ENCODE data around the gene ATP2C2.

The ATP2C2 gene

DNA sequence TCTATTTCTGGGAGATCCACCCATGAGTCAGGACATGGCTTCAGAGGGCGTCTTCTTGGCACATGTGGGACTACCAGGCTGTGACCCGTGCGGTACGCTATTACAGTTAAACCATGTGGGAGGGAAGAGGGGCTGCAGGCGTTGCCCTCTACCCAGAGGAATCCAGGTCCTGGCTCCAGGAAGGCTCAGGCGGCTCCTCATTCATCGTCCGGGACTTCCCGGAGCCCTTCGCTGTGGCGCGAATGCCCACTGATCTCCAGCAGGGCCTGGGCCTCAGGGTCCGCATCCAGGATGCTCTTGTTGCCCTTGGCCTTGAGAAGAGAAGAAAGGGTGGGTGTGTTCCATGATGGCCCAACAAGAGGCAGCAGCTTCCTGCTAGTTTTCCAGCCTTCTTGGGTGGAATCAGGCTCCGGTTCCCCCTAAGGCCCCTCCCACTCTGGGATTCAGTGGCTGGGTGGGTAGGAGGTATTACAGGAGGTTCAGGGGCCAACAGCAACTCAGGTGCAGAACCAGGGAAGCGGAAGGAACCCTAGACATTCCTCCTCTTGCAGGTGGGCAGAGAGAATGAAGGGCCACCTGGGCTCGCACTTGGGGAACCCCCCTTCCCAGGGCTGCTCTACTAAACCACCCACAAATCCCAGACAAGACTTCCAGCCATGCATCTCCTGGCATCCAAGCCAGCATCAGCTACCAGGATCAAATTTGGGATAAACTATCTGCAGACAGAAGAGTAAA lies 111.5 kb downstream of the ATP2C2 start:
- no peak for DNase-seq

DNA sequence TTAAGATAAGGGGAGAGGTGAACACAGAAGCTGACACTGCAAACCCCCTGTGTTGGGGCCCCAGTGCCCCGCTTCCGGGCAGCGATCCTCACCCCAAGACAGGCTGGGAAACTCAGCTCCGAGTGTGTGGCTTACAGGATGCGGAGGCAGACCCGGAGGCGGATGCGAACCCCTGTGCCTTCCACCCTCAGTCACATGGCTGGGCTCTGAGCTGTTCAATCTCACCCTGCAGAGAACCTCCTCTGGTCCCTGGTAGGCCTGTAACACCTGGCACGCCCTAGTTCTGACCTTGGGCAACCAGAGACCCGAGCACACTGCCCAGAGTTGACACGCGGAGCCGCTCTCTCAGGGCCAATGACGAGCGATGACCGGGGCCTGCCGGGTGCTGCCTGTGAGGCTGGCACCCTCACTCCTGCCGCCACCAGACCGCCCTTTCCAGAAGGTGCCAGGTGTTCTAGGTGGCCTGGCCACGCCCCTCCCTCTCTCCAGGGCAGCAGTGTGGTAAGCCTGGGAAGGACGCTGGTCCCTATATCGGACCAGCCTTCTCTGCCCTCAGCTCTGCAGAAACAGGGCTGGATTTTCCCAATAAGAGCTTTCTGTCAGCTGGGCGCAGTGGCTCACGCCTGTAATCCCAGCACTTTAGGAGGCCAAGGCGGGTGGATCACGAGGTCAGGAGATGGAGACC lies 112.9 kb downstream of the ATP2C2 start:
- DNase-seq = no peak

DNA sequence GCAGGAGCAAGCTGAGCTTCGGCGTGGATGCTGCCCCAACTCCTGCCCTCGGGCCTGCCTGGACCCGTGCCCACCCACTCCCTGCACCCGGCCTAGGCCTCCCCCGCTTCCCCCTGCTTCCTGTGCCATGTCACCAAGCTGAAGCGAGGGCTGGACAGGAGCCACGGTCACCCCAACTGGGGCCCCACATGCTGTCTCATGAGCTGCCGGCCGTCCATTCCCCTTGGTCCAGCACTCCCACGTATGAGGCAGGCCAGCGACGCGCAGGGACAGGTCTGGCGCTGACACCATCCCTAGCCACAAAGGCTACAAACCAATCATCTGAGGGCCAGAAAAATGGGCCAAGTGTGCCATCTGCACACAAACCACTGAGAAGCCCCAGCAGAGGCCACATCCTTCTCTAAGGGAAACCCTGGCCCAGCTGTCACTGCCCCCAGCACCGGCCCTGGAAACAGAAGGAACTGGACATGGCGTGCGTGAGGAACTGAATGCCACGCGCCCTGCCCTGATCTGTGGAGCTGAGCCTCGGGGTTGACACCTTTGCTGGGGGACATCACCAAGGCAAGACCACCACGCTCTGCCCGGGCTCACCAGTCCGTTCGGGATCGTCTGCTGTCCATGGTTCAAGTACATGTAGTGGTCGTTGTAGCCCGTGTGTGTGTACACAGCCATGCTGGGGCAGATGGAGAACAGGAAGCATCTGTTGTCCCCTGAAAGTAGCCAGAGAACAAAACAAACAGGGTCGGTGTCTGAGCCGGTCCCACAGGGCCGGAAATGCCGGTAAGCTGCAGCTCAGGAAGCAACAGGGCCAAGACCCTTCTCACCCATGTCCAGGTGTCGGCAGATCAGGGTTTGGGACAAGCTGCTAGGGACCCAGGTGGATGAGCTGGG lies 113.9 kb downstream of the ATP2C2 start:
- DNase-seq = no peak

DNA sequence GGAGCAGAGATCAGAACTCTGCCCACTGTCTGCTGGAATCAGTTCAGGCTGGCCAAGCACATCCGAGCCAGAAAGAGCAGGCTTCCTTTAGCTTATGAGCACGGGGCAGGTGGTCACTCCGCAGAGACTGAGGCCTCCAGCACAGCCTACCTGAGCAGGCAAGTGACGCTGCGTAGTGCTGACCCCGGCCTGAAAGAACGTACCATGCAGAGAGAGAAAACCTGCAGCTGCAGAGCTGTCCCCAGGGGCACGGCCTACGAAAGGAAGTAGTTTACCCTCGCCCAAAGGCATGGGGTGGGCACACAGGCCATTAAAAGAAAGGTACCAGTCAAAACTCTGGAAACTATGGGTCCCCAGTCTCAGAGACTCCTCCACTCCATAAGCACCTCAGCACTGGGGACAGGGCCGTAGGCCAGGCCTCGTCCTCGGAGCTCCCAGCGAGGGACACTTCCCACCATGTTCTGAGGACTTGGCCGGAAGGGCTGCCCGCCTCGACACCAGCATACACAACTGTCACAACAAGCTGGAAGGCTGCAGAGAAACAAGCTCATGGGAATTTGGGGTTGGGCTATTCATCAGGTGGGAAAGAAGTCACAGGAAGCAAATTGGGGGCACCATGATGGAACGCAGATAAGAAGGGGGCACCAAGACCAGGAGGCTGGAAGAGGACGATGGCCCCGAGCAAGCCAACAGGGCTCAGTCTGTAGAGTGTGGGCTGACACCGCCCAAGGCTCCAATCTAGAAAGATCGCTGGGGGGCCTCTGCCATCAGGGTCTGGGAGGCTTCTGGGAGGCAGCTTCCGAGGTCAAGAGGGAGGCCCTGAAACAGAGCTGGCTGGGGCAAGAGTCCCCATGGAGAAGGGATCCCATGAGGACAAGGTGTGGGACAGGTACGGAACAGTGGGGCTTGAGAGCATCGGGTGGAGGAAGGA lies 114.9 kb downstream of the ATP2C2 start:
- no peak for DNase-seq

DNA sequence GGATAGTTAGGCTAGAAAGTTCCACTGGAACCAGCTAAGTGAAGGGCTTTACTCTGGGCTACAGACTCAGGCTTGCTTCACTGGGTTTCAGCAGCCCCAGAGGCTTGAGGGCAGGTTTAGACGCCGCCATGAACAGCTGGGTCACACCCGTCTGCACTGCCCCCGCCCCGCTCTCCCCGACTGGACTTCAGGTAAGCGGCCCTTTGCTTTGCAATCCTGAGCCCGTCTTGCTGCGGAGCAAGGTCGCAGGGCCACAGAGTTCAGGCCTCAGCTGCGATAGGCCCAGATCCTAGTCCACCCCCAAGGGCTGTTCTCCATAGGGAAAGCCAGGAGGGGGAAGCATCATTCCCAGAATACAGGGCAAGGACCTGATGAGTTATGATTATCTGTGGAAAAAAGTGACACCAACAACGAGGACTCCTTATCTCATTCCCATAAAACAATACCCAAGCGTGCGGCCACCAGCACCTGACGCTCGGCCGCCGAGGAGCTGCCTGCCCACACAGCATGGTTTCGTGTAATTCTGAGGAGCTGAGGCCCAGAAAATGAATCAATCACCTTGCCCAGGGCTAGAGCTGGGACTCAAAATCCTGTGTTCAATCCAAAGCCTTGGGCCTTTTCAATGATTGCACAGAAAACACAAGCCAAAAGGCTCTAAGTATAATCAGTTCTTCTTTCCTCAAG lies 115.7 kb downstream of the ATP2C2 start:
- DNase-seq = no peak

DNA sequence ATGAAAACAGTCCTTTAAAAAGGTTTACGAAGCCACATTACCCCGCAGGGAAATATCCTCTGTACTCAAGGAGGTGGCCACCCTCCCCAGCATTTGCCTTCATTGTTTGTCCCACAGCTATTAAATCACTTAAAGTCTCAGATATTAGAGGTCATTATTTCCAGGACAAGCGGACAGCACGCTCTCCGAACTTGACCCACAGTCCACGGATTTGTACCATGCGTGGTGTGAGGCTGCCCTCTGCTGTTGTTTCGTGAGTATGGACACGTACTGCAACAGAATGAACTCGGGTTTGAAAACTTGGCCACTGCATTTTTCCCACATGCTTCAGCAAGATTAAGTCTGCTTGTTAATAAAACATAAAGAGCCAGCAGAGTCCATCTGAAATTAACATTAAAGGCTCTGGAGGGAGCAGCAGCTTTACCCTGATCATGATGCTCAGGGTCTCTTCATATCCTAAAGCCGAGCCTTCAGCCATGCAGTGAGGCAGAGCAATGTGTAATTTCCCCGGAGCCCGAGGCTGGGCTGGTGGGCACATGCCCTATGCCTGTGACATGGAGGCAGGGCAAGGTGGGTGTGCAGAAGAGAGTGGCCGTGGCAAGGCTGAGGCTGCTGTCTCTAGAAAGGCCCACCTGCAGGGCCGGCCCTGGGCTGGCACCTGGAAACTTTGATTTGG lies 116.4 kb downstream of the ATP2C2 start:
- DNase-seq = no peak

DNA sequence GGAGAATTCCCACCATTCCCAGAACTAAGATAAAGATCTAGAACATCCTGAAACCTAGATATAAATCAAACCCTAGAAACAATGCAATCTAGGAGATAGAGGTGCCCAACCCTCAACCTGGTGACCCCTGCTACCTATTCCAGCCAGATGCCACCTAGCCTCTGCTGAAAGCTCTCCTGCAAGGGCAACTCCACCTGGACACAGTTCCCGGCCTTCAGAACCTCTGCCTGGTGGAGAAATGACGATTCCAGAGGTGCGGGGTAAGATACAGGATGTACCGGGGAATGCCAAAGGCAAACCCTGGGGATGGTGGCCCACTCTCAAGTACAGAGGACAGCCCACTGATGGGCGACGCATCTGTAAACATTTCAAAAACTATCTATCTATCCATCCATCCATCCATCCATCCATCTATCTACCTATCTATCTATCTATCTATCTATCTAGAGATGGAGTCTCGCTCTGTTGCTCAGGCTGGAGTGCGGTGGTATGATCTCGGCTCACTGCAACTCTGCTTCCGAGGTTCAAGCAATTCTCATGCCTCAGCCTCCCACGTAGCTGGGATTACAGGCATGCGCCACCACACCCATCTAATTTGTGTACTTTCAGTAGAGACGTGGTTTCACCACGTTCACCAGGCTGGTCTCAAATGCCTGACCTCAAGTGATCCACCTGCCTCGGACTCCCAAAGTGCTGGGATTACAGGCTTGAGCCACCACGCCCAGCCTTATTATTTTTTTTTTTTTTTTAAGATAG lies 117.1 kb downstream of the ATP2C2 start:
- no peak for DNase-seq

DNA sequence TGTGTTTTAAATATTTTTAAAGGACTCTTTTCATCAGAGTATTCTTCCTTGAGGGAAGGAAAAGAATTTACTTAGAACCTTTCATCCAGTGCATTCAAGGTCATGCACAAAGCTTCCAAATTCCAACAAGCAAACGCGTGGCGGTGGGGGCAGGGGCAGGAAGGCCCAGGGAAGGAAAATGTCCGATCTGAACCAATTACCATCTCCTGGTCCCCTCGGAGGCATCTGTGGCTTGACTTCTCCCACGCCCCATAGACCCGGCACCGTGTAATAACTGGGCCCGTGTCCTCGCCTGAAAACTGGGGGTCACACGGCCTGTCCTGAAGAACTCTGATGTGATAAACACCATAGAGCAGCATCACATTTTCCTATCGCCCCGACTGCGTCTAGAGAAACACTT lies 117.8 kb downstream of the ATP2C2 start:
- DNase-seq = no peak

DNA sequence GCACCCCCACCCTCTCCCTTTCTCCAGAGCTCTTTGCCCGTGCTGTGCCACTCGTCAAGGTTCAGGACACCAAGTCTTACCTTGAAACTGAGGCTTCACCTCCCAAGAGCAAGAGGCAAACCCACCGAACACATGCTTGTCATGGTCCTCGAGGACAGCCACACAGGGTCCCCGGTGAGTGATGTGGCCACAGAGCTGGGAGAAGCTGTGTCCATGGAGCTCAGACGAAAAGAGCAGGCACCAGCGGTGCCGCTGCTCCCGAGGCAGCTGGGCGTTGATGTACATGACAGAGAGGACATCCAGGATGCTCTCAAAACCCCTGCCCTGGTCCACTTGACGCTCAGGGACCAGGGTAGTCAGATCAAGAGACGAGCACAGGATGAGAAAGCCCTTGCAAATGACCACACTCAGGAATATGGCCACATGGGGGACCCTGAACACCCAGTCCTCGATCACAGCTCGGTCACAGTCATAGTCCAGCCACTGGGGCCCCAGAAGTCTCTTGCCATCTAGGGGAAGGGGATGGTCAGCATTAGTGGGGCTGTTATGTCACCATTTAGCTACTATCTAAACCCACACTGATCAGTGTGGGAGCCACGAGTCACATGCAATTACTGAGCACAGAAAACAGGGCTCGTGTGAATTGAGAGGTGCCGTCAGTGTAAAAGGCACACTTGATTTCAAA lies 118.4 kb downstream of the ATP2C2 start:
- DNase-seq = no peak

DNA sequence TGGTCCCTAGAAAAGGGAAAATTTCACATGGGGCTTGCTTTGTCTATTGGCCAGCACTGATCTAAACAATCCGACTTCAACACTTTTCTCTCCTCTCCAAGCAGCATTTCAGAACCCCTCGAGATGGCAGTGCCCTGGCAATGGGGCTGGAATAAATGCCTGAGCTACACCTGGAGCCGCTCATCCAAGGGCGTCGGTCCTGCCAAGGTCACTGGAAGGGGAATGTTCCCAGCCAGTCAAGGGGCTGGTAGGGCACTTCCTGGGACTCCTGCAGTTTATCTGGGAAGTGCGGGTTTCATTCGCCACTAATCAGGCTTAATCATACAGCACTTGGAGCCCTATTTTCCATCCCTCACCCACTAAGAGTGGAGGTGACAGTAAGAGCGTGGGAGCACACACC lies 119.0 kb downstream of the ATP2C2 start:
- DNase-seq = no peak

DNA sequence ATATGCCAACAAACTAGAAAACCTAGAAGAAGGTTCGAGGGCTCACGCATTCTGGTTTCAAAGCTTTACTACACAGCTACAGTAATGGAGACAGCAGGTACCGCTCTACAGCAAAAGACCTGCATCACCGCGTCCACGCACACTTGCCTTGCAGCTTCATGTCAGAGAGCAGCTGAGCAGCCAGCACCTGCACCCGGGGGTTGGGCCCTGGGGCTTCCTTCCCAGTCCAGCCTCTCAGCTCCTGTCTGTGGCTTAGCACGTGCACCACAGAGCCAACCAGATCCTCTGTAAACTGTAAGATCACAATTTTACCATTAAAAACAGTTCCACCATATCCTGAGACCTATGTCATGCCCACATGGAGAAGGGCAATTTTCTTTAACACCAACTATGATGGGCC lies 120.8 kb downstream of the ATP2C2 start:
- no peak for DNase-seq

DNA sequence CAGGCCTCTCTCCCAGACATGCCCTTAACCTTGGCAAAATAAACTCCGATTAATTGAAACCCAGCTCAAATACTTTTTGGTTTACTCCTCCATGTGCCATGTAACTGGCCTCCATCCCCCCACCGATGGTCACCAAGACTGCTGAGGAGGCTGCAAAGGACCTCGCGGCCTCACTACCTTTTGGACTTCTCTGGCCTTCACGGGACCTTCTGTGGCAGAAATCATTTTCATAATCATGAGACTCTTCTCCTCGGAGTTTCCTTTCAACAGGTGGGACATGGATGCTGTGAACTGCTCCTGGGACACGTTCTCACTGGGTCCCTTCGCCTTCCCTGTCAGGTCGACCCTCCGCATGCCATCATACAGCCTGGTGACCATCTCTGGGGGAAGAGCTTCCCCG lies 127.2 kb downstream of the ATP2C2 start:
- DNase-seq = no peak

DNA sequence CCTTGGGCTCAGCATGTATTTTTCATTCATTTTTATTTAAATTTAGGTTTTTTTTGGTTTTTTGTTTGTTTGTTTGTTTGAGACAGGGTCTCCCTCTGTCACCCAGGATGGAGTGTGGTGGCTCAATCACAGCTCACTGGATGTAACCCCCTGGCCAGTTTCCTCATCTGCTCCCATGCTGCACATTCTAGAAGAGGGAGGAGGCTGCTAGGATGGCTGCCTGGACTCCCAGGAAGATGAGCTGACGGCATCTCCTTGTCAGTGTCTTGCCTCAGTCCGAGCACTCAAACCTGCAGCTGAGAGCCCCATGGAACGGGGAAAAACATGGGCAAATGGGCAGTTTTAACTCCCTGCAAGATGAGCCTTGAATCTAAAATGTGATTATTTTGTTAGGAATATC lies 128.7 kb downstream of the ATP2C2 start:
- no peak for DNase-seq

DNA sequence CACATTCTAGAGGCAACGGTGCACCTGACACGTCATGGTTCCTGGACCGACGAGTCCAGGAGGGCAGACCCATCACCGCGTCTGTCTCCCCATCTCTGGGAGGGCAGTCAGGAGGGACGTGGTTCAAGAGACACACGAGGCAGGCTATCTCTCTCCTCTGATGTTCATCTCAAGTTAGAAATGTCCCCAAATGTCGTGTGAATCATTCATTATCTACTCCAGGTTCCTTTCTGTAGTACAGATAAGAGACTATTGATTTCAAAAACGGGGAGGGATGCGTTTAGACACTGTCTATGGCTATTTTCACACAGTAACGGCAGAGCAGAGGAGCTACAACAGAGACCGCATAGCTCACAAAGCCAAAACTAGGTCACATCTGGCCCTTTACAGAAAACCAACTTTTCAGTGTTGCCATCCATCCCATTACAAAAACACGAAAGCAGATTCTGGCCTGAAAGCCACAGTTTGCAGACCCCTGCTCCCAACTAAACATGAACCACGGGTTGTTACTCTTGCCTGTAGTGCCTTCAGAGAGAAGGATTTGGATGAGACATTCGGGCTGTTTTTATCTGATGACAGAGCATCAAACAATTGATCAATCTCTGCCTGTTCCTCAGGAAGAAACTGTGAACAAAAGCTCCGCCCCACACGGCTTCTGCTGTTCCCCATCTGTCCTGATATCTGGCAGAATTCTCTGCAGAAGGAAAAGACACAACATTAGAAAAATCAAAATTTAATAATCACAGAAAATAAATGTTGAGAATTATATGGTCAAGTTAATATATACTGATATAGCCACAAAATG lies 129.3 kb downstream of the ATP2C2 start:
- no peak for DNase-seq

DNA sequence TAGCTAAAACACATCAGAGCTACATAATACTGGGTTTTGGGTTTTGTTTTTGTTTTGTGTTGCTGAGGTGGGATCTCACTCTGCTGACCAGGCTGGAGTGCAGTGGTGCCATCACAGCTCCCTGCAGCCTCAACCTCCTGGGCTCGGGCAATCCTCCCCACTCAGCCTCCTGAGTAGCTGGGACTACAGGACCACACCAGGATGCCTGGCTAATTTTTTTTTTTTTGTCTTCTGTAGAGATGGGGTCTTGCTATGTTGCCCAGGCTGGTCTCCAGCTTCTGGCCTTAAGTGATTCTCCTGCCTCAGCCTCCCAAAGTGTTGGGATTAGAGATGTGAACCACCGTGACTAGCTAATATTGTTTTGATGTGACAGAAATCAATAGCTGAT lies 129.9 kb downstream of the ATP2C2 start:
- no peak for DNase-seq

DNA sequence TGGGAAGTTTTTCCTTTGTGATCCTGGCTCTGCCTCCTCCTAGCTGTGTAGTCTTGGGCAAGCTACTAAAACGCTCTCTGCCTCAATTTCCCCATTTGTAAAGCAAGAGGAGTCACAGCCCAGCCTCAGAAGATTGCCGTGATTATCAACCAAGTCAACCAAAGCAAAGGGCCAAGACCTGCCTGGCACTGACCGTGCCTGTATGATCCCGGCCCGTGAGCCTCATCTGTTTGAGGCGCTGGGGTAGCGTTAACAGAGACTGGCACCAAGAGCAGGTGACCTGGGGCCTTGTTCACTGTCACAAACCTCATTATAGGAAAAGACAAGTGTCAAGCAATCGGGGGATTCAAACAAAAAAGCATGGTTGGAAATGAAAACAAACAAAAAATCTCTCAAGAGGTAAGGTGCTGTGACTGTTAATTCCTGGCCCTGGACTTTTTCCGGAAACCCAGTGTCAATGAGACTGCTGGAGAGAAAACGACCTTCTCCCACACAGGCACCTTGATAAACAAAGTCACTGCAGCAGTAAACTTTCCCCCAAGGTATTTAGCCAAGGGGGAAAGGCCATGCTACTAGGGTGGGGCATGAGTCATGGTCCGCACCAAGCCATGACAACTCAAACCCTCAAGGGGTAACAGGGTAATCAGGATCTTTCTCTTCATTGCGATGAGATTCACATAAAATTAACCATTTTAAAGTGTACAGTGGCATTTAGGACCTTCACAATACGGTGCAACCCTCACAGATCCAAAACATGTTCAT lies 130.7 kb downstream of the ATP2C2 start:
- no peak for DNase-seq

DNA sequence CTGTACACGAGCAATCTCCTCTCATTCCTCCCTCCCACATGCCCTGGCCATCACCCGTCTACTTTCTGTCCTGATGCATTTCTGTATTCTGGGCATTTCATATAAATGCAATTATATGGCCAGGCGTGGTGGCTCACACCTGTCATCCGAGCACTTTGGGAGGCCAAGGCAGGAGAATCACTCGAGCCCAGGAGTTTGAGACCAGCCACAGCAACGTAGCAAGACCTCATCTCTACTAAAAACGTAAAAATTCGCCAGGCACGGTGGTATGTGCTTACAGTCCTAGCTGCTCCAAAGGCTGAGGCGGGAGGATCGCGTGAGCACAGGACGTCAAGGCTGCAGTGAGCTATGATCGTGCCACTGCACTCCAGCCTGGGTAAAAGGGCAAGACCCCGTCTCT lies 131.3 kb downstream of the ATP2C2 start:
- no peak for DNase-seq

DNA sequence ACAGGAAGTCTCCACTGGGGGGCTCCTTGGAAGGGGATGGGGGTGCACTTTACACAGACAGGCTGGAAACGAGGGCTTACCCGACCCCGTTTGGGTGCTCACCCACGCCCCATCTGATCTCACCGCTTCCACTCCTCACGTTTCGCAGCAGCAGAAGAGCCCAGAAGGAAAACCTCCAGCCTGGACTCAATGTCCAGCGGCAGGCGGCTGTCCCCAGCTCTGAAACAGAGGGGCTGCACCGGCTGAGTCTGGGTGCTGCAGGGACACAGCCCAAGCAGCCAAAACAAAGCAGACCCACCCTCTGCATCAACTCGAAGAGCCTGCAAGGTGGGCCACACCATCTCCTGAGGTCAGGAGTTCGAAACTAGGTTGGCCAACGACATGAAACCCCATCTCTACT lies 132.2 kb downstream of the ATP2C2 start:
- DNase-seq = no peak
